H1 (cell line): ENCODE measurements around the gene SPRN. TPM values are rescaled to one million over a fixed set of nuclear protein-coding genes. Genes with fewer than 3 reads are reported as not detected.

Experiments used
- CTCF ChIA-PET: fragments of 300-600 bp; sonication (Branson Sonifier 250); formaldehyde crosslinking; loops from one replicate; lab custom pipeline; 2021; ENCODE audit not compliant: partially characterized antibody; lab: Charles Lee
- POLR2A ChIA-PET: fragments of 300-600 bp; sonication (Branson Sonifier 250); formaldehyde crosslinking; loops from one replicate; lab custom pipeline; 2021; ENCODE audit warnings: inconsistent platforms; ENCODE audit not compliant: partially characterized antibody; lab: Charles Lee
- DNase-seq, 2 experiments: peaks; one replicate each; pipeline versions ENCODE4 v3.0.0 to v3.0.0-alpha.2; 2010 to 2022; ENCODE audit warnings: low spot score in 2 of 2, low read depth in 1 of 2, mixed read lengths in 1 of 2
- FAIRE-seq: peaks from 2 replicates; lab custom pipeline; 2011; peaks lifted over from hg19 to GRCh38; lab: Jason Lieb, UNC
- H2AFZ ChIP-seq: 2 replicates; pipeline ENCODE4 v1.8.1; 2012; ENCODE audit warnings: low read length, inconsistent platforms
- H2AK5ac ChIP-seq: 2 replicates; pipeline ENCODE4 v1.6.1; 2013; ENCODE audit warnings: low read depth, low read length
- H2BK120ac ChIP-seq: replicated peaks from 2 replicates; pipeline ENCODE3; 2013; ENCODE audit warnings: low read depth, low read length, inconsistent platforms
- H2BK12ac ChIP-seq: 2 replicates; pipeline ENCODE4 v1.6.1; 2013; ENCODE audit warnings: low read depth, low read length
- H2BK15ac ChIP-seq: 2 replicates; pipeline ENCODE4 v1.6.1; 2013; ENCODE audit warnings: low read length
- H2BK20ac ChIP-seq: 2 replicates; pipeline ENCODE4 v1.6.1; 2013; ENCODE audit warnings: low read length
- H2BK5ac ChIP-seq: 2 replicates; pipeline ENCODE4 v1.6.1; 2013; ENCODE audit warnings: low read depth, low read length
- H3K14ac ChIP-seq: 2 replicates; pipeline ENCODE4 v1.6.1; 2013; ENCODE audit warnings: inconsistent platforms; ENCODE audit not compliant: insufficient read length
- H3K18ac ChIP-seq: 2 replicates; pipeline ENCODE4 v1.6.1; 2013; ENCODE audit warnings: low read length; ENCODE audit errors: extremely low read depth
- H3K23ac ChIP-seq: 2 replicates; pipeline ENCODE4 v1.6.1; 2013; ENCODE audit warnings: inconsistent platforms; ENCODE audit not compliant: insufficient read length
- H3K23me2 ChIP-seq: 2 replicates; pipeline ENCODE4 v1.6.1; 2013; ENCODE audit warnings: low read depth, low read length
- H3K27ac ChIP-seq: 2 replicates; pipeline ENCODE4 v1.6.1; 2011; ENCODE audit warnings: low read depth, low read length, inconsistent platforms
- H3K27me3 ChIP-seq, 4 experiments: replicated peaks in 1 of 4; 1 replicate in 1 of 4; 2 replicates in 3 of 4; pipeline versions ENCODE4 v1.6.1 to v1.8.1; 2011 to 2013; ENCODE audit warnings: low read length in 3 of 4, mild to moderate bottlenecking in 3 of 4, inconsistent platforms in 2 of 4, mixed read lengths in 2 of 4, moderate library complexity in 1 of 4; ENCODE audit not compliant: control insufficient read depth in 3 of 4, insufficient read depth in 3 of 4; ENCODE audit errors: extremely low read depth in 1 of 4
- H3K36me3 ChIP-seq, 4 experiments: 2 replicates each; pipeline versions ENCODE4 v1.6.1 to v1.8.1; 2011 to 2013; ENCODE audit warnings: mild to moderate bottlenecking in 4 of 4, low read length in 3 of 4, moderate library complexity in 2 of 4, control low read depth in 1 of 4, inconsistent platforms in 1 of 4; ENCODE audit not compliant: insufficient read depth in 4 of 4, control insufficient read depth in 2 of 4
- H3K4ac ChIP-seq: replicated peaks from 2 replicates; pipeline ENCODE3; 2013; ENCODE audit warnings: low read length, low read depth, mixed read lengths, inconsistent platforms; ENCODE audit not compliant: insufficient read length
- H3K4me1 ChIP-seq, 4 experiments: replicated peaks in 1 of 4; 1 replicate in 1 of 4; 2 replicates in 3 of 4; pipeline versions ENCODE4 v1.6.1 to v1.8.1; 2011 to 2013; ENCODE audit warnings: low read length in 3 of 4, inconsistent platforms in 2 of 4, mixed read lengths in 1 of 4; ENCODE audit not compliant: insufficient read depth in 4 of 4, control insufficient read depth in 3 of 4
- H3K4me2 ChIP-seq, 2 experiments: 2 replicates each; pipeline versions ENCODE4 v1.6.1 to v1.8.1; 2011 to 2013; ENCODE audit warnings: low read depth in 2 of 2, low read length in 2 of 2, control low read depth in 1 of 2, inconsistent platforms in 1 of 2, mild to moderate bottlenecking in 1 of 2; ENCODE audit not compliant: insufficient read depth in 1 of 2
- H3K4me3 ChIP-seq, 4 experiments: fragments of 200-600, 300-600 bp in 1 of 4; sonication (generic), shearing (Covaris generic), sonication (Bioruptor Twin) in 1 of 4; 2 replicates each; pipeline versions ENCODE4 v1.5.1 to v1.8.1; 2011 to 2016; ENCODE audit warnings: low read length in 4 of 4, low read depth in 3 of 4, control low read depth in 2 of 4, inconsistent platforms in 2 of 4, mild to moderate bottlenecking in 2 of 4, mixed read lengths in 1 of 4, moderate library complexity in 1 of 4; ENCODE audit not compliant: insufficient read depth in 2 of 4; ENCODE audit errors: extremely low read depth in 1 of 4
- H3K56ac ChIP-seq: replicated peaks from 2 replicates; pipeline ENCODE3; 2013; ENCODE audit warnings: low read depth, mild to moderate bottlenecking, mixed read lengths, low read length, inconsistent platforms; ENCODE audit not compliant: insufficient read length
- H3K79me1 ChIP-seq: 2 replicates; pipeline ENCODE4 v1.6.1; 2013; ENCODE audit warnings: low read depth, low read length, control low read depth
- H3K79me2 ChIP-seq, 2 experiments: 2 replicates each; pipeline versions ENCODE4 v1.6.1 to v1.8.1; 2012 to 2013; ENCODE audit warnings: low read length in 2 of 2, mild to moderate bottlenecking in 2 of 2, inconsistent platforms in 1 of 2; ENCODE audit not compliant: insufficient read depth in 2 of 2, control insufficient read depth in 1 of 2
- H3K9ac ChIP-seq, 4 experiments: replicated peaks in 1 of 4; 1 replicate in 1 of 4; 2 replicates in 3 of 4; pipeline versions ENCODE4 v1.6.1 to v1.8.1; 2011 to 2013; ENCODE audit warnings: low read depth in 3 of 4, low read length in 3 of 4, control low read depth in 2 of 4, mild to moderate bottlenecking in 2 of 4, moderate library complexity in 2 of 4, inconsistent platforms in 1 of 4; ENCODE audit errors: extremely low read depth in 1 of 4
- H3K9me3 ChIP-seq, 2 experiments: 2 replicates each; pipeline versions ENCODE4 v1.6.1 to v1.8.1; 2012 to 2013; ENCODE audit warnings: mild to moderate bottlenecking in 2 of 2, moderate library complexity in 2 of 2, control low read depth in 1 of 2, inconsistent platforms in 1 of 2, low read depth in 1 of 2, low read length in 1 of 2, mixed read lengths in 1 of 2; ENCODE audit not compliant: insufficient read depth in 2 of 2
- H4K20me1 ChIP-seq, 2 experiments: replicated peaks in 1 of 2; 2 replicates each; pipeline versions ENCODE3 to v1.8.1; 2011 to 2013; ENCODE audit warnings: inconsistent platforms in 2 of 2, low read length in 2 of 2, mild to moderate bottlenecking in 1 of 2; ENCODE audit not compliant: insufficient read depth in 2 of 2, control insufficient read depth in 1 of 2
- H4K5ac ChIP-seq: 2 replicates; pipeline ENCODE4 v1.6.1; 2013; ENCODE audit warnings: low read length, low read depth, mixed read lengths, inconsistent platforms; ENCODE audit not compliant: insufficient read length
- H4K8ac ChIP-seq: 2 replicates; pipeline ENCODE4 v1.8.0; 2013; ENCODE audit warnings: mild to moderate bottlenecking, moderate library complexity, low read length, inconsistent platforms; ENCODE audit not compliant: insufficient read depth; ENCODE audit errors: extremely low read depth
- H4K91ac ChIP-seq: replicated peaks from 2 replicates; pipeline ENCODE3; 2013; ENCODE audit warnings: low read length, mixed read lengths, inconsistent platforms; ENCODE audit not compliant: insufficient read length
- CEBPB ChIP-seq: IDR thresholded peaks from 2 replicates; pipeline ENCODE4 v1.6.1; 2012; ENCODE audit warnings: low read depth, low read length
- WGBS, 2 experiments: shearing (Covaris generic) in 1 of 2; methylation state at CpG; one replicate each; pipeline versions ENCODE4 v1.1.6 to v1.1.7; 2013 to 2015; ENCODE audit warnings: low lambda C conversion rate in 2 of 2, mixed read lengths in 2 of 2, inconsistent platforms in 1 of 2, low coverage in 1 of 2, missing lambda C conversion rate in 1 of 2; ENCODE audit not compliant: insufficient replicate concordance in 2 of 2, insufficient coverage in 1 of 2, insufficient read length in 1 of 2; ENCODE audit errors: extremely low coverage in 1 of 2, missing lambda C conversion rate in 1 of 2; 5-methylcytosine and 5-hydroxymethylcytosine counted together
- polyA plus RNA-seq, 7 experiments: library from polyadenylated mRNA; depleted of rRNA in 3 of 7; stranded (reverse) in 5 of 7; unstranded in 2 of 7; fragments of >200 nt in 5 of 7; fragments of 200-250 nt in 2 of 7; gene quantifications; 1 replicate in 5 of 7; 2 replicates in 1 of 7; 4 replicates in 1 of 7; pipeline versions ENCODE4 v1.2.1 to v1.2.3, GENCODE V29; 2011 to 2013; ENCODE audit warnings: missing spikeins in 2 of 7, mixed read lengths in 2 of 7
- total RNA-seq: library from RNA; stranded (reverse); fragmentation: NEBNext Ultra II Directional; extraction: Animal tissue kit (Norgen Biotek cat#: 25700); gene quantifications from 2 replicates; pipeline ENCODE4 v1.2.1, GENCODE V29; 2021

The SPRN gene
- total and polyA plus RNA-seq, 2 of the 8 experiments (the other 6 are each of a cell fraction or from before 2014, with no cell fraction given), result 0.23 to 0.24 TPM

DNA sequence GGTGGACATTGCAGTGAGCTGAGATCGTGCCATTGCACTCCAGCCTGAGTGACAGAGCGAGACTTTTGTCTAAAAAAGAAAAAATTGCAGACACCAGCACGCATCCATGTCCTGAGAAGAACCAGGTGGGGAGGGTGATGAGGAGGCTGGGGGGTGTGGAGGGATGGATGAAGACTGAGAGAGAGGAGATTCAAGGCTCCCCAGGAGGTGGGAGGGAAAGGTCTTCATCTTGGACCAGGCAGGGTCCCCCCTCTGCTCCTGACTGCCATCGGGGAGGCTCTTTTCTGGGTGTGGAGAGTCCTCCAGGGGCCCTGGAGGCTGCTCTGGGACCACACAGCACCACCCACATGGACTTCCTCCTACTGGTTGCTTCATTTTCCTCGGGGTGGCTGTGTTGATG is 30.8 kb upstream of the SPRN start:
- H3K9me3 ChIP-seq, result peaks cover 78 to 82% of the 10 kb centered on the region in 2 experiments
- no peak overlapping the region for H2AFZ ChIP-seq
- no peak overlapping the region for H2BK20ac ChIP-seq
- no peak overlapping the region for H3K4me2 ChIP-seq
- H3K79me1 ChIP-seq, result no peaks in the 10 kb centered on the region
- no peak overlapping the region for H2BK5ac ChIP-seq
- H3K36me3 ChIP-seq, result no peaks in the 10 kb centered on the region; a peak in 1 of 8 replicates
- no peak overlapping the region for H2BK120ac ChIP-seq
- H3K4ac ChIP-seq, result no peak overlapping the region
- no peak overlapping the region for H2BK15ac ChIP-seq
- no peak overlapping the region for H3K4me3 ChIP-seq
- no peak overlapping the region for H3K9ac ChIP-seq
- H3K79me2 ChIP-seq, result no peaks in the 10 kb centered on the region
- no peak overlapping the region for H3K14ac ChIP-seq
- H3K23me2 ChIP-seq, result no peaks in the 10 kb centered on the region
- 69% methylated on average over 5 of the region's 5 CpGs; no CpG with 5 or more reads in 1 of the 2 experiments for WGBS, 2 experiments
- no peak overlapping the region for H3K23ac ChIP-seq
- no peaks in the 10 kb centered on the region for H4K20me1 ChIP-seq
- POLR2A ChIA-PET, result no interaction called here
- no peak overlapping the region for H3K18ac ChIP-seq
- H3K4me1 ChIP-seq, result no peaks in the 10 kb centered on the region
- H3K27me3 ChIP-seq, result no peaks in the 10 kb centered on the region
- H3K56ac ChIP-seq, result no peak overlapping the region
- no peak overlapping the region for H3K27ac ChIP-seq
- H2BK12ac ChIP-seq, result no peak overlapping the region
- H4K5ac ChIP-seq, result no peak overlapping the region
- DNase-seq (no peak), FAIRE-seq (no peak)
- CTCF ChIA-PET, result no interaction called here
- no peak overlapping the region for H4K91ac ChIP-seq
- no peak overlapping the region for H2AK5ac ChIP-seq
- no peak overlapping the region for H4K8ac ChIP-seq
- TF ChIP-seq CEBPB, result no peak
